Naive B cell (primary cell): ENCODE data around the gene HSD17B12. TPM values are rescaled to one million over a fixed set of nuclear protein-coding genes. Genes with fewer than 3 reads are reported as not detected.

Experiments
- ATAC-seq, 2 donors: fragments of 150-1000 bp; cut with Tn5 transposase; 2 replicates each; pipeline ENCODE4 v1.10.0; 2021; ENCODE audit warnings: low read depth in 2 of 2, mild to moderate bottlenecking in 2 of 2, moderate library complexity in 2 of 2
- DNase-seq: peaks from one replicate; pipeline ENCODE4 v3.0.0; 2022
- H3K27ac Mint-ChIP-seq, 6 donors: one replicate each; pipeline ENCODE4 v1.8.0; 2020 to 2022; ENCODE audit warnings: mild to moderate bottlenecking in 6 of 6, mixed read lengths in 6 of 6, moderate library complexity in 5 of 6, inconsistent platforms in 2 of 6
- H3K27me3 Mint-ChIP-seq, 3 donors: one replicate each; pipeline ENCODE4 v1.8.0; 2021 to 2022; ENCODE audit warnings: mixed read lengths in 3 of 3, mild to moderate bottlenecking in 1 of 3
- H3K36me3 Mint-ChIP-seq, 2 donors: one replicate each; pipeline ENCODE4 v1.8.0; 2020 to 2022; ENCODE audit warnings: mixed read lengths in 2 of 2, inconsistent platforms in 1 of 2, mild to moderate bottlenecking in 1 of 2
- H3K4me1 Mint-ChIP-seq, 3 donors: one replicate each; pipeline ENCODE4 v1.8.0; 2020 to 2022; ENCODE audit warnings: mixed read lengths in 3 of 3, inconsistent platforms in 1 of 3, mild to moderate bottlenecking in 1 of 3, moderate library complexity in 1 of 3
- H3K4me3 Mint-ChIP-seq, 8 donors: one replicate each; pipeline ENCODE4 v1.8.0; 2020 to 2022; ENCODE audit warnings: mild to moderate bottlenecking in 8 of 8, mixed read lengths in 8 of 8, moderate library complexity in 8 of 8, inconsistent platforms in 2 of 8
- H3K9me3 Mint-ChIP-seq, 7 donors: one replicate each; pipeline ENCODE4 v1.8.0; 2020 to 2022; ENCODE audit warnings: mixed read lengths in 7 of 7, mild to moderate bottlenecking in 5 of 7, inconsistent platforms in 2 of 7, moderate library complexity in 1 of 7
- polyA plus RNA-seq, 6 donors: library from polyadenylated mRNA; unstranded; fragments of 300-500 nt; fragmentation: Illumina TruSeq; gene quantifications; one replicate each; pipeline ENCODE4 v1.2.3, GENCODE V29; 2021; ENCODE audit warnings: low read depth in 6 of 6

HSD17B12 gene
- polyA plus RNA-seq, 6 donors from 2014 or later: 27.1 to 49.8 (median 40.6) TPM

GRCh38 chr11:43874738-43875137, 194.2 kb downstream of the HSD17B12 start:
- ATAC-seq: no peak
- Mint-ChIP-seq H3K27me3 (peaks cover 68 to 84% (median 79%) of the 10 kb centered on the region in 3 donors), H3K27ac (no peak overlapping the region)

GRCh38 chr11:43879789-43880639, 199.5 kb downstream of the HSD17B12 start:
- peak overlapping the region in 5 of 6 donors; percentile 49 to 79 (median 74) for H3K27ac Mint-ChIP-seq
- H3K27me3 Mint-ChIP-seq: peaks cover 31 to 40% (median 36%) of the 10 kb centered on the region in 3 donors
- H3K9me3 Mint-ChIP-seq: peaks cover 3 to 20% (median 8%) of the 10 kb centered on the region in 7 donors
- H3K36me3 Mint-ChIP-seq: peaks cover 8 to 21% of the 10 kb centered on the region in 2 donors
- peak overlapping the region; percentile 86 to 98 (median 94) for H3K4me3 Mint-ChIP-seq
- DNase-seq (no peak), ATAC-seq (peak in 1 of 2 donors; percentile 3)
- peaks cover 10 to 26% (median 20%) of the 10 kb centered on the region in 3 donors for H3K4me1 Mint-ChIP-seq

More at GRCh38 chr11:43874738-43875137, 194.2 kb downstream of the HSD17B12 start:
- peaks cover 0 to 6% of the 10 kb centered on the region in 2 donors for H3K36me3 Mint-ChIP-seq
- peaks cover 0 to 17% (median 4%) of the 10 kb centered on the region in 7 donors for H3K9me3 Mint-ChIP-seq
- no peak for DNase-seq
- no peaks in the 10 kb centered on the region for H3K4me1 Mint-ChIP-seq
- no peak overlapping the region for H3K4me3 Mint-ChIP-seq

GRCh38 chr11:43880640-43881159, 200.2 kb downstream of the HSD17B12 start, which contains the start of gene ALKBH3:
Gene ALKBH3, plus strand, starts transcription at chr11:43880831. Its CDS starts 1,822 bp downstream, at chr11:43882653.
- H3K36me3 Mint-ChIP-seq: peaks cover 13 to 22% of the 10 kb centered on the region in 2 donors
- peak; percentile 84 for DNase-seq

GRCh38 chr11:43892851-43893250, 212.3 kb downstream of the HSD17B12 start:
- Mint-ChIP-seq H3K36me3 (peaks cover 47 to 59% of the 10 kb centered on the region in 2 donors), H3K4me1 (peaks cover 2 to 7% (median 7%) of the 10 kb centered on the region in 3 donors), H3K27me3 (no peaks in the 10 kb centered on the region), H3K4me3 (no peak overlapping the region), H3K9me3 (no peaks in the 10 kb centered on the region), H3K27ac (no peak overlapping the region)
- ATAC-seq (no peak), DNase-seq (no peak)

More at GRCh38 chr11:43880640-43881159, 200.2 kb downstream of the HSD17B12 start, which contains the start of gene ALKBH3:
- H3K4me3 Mint-ChIP-seq: peak within 1 kb of the TSS; percentile 86 to 98 (median 94)
- peak; percentile 96 to 99 for ATAC-seq
- peaks cover 24 to 34% (median 33%) of the 10 kb centered on the region in 3 donors for H3K27me3 Mint-ChIP-seq
- peak within 1 kb of the TSS; percentile 74 to 92 (median 78) for H3K27ac Mint-ChIP-seq
- H3K9me3 Mint-ChIP-seq: peaks cover 3 to 19% (median 8%) of the 10 kb centered on the region in 7 donors
- H3K4me1 Mint-ChIP-seq: peaks cover 10 to 26% (median 20%) of the 10 kb centered on the region in 3 donors

GRCh38 chr11:43894546-43894945, 214.0 kb downstream of the HSD17B12 start:
- H3K27me3 Mint-ChIP-seq: no peaks in the 10 kb centered on the region
- H3K4me3 Mint-ChIP-seq: no peak overlapping the region
- no peak overlapping the region for H3K27ac Mint-ChIP-seq
- ATAC-seq (no peak), DNase-seq (no peak)
- H3K4me1 Mint-ChIP-seq: peaks cover 6 to 7% (median 7%) of the 10 kb centered on the region in 3 donors
- no peaks in the 10 kb centered on the region for H3K9me3 Mint-ChIP-seq
- peaks cover 58 to 61% of the 10 kb centered on the region in 2 donors for H3K36me3 Mint-ChIP-seq

- H3K9me3 Mint-ChIP-seq: no peaks in the 10 kb centered on the region
- peaks cover 51 to 54% of the 10 kb centered on the region in 2 donors for H3K36me3 Mint-ChIP-seq
- H3K4me1 Mint-ChIP-seq: peaks cover 0 to 4% (median 4%) of the 10 kb centered on the region in 3 donors
- ATAC-seq (no peak), DNase-seq (no peak)
- H3K27me3 Mint-ChIP-seq: no peaks in the 10 kb centered on the region
- H3K4me3 Mint-ChIP-seq: no peak overlapping the region
- no peak overlapping the region for H3K27ac Mint-ChIP-seq
These were observed 215.1 kb downstream of the HSD17B12 start for GRCh38 chr11:43895601-43896000.

GRCh38 chr11:43898574-43898973, 218.0 kb downstream of the HSD17B12 start:
- DNase-seq (no peak), ATAC-seq (no peak)
- Mint-ChIP-seq H3K9me3 (no peaks in the 10 kb centered on the region), H3K4me1 (peaks cover 0 to 6% (median 4%) of the 10 kb centered on the region in 3 donors), H3K4me3 (no peak overlapping the region), H3K27me3 (no peaks in the 10 kb centered on the region), H3K36me3 (peaks cover 53 to 64% of the 10 kb centered on the region in 2 donors), H3K27ac (no peak overlapping the region)

- Mint-ChIP-seq H3K9me3 (no peaks in the 10 kb centered on the region), H3K27me3 (no peaks in the 10 kb centered on the region)
These were observed 218.6 kb downstream of the HSD17B12 start for GRCh38 chr11:43899094-43899493.

GRCh38 chr11:43901551-43901950, 221.0 kb downstream of the HSD17B12 start:
- Mint-ChIP-seq H3K27me3 (no peaks in the 10 kb centered on the region), H3K4me3 (no peak overlapping the region), H3K4me1 (peaks cover 0 to 9% (median 0%) of the 10 kb centered on the region in 3 donors), H3K9me3 (no peaks in the 10 kb centered on the region), H3K27ac (no peak overlapping the region), H3K36me3 (peaks cover 41 to 55% of the 10 kb centered on the region in 2 donors)
- DNase-seq: no peak
- no peak for ATAC-seq

More at GRCh38 chr11:43899094-43899493, 218.6 kb downstream of the HSD17B12 start:
- no peak overlapping the region for H3K4me3 Mint-ChIP-seq
- H3K27ac Mint-ChIP-seq: no peak overlapping the region
- peaks cover 0 to 6% (median 4%) of the 10 kb centered on the region in 3 donors for H3K4me1 Mint-ChIP-seq
- DNase-seq (no peak), ATAC-seq (no peak)
- peaks cover 56 to 65% of the 10 kb centered on the region in 2 donors for H3K36me3 Mint-ChIP-seq

GRCh38 chr11:43903078-43903477, 222.5 kb downstream of the HSD17B12 start:
- DNase-seq: no peak
- no peaks in the 10 kb centered on the region for H3K27me3 Mint-ChIP-seq
- H3K4me3 Mint-ChIP-seq: no peak overlapping the region
- peaks cover 11 to 17% (median 14%) of the 10 kb centered on the region in 3 donors for H3K4me1 Mint-ChIP-seq
- no peaks in the 10 kb centered on the region for H3K9me3 Mint-ChIP-seq
- H3K27ac Mint-ChIP-seq: no peak overlapping the region
- peaks cover 49% of the 10 kb centered on the region in 2 donors for H3K36me3 Mint-ChIP-seq
- no peak for ATAC-seq

GRCh38 chr11:43903969-43904368, 223.4 kb downstream of the HSD17B12 start:
- ATAC-seq: no peak
- H3K27me3 Mint-ChIP-seq: no peaks in the 10 kb centered on the region
- H3K36me3 Mint-ChIP-seq: peaks cover 41 to 51% of the 10 kb centered on the region in 2 donors
- no peak for DNase-seq
- no peak overlapping the region for H3K4me3 Mint-ChIP-seq
- H3K27ac Mint-ChIP-seq: no peak overlapping the region
- H3K4me1 Mint-ChIP-seq: peaks cover 11 to 17% (median 15%) of the 10 kb centered on the region in 3 donors
- no peaks in the 10 kb centered on the region for H3K9me3 Mint-ChIP-seq

- Mint-ChIP-seq H3K4me3 (no peak overlapping the region), H3K4me1 (peaks cover 11 to 15% (median 13%) of the 10 kb centered on the region in 3 donors), H3K9me3 (no peaks in the 10 kb centered on the region), H3K36me3 (peaks cover 51 to 60% of the 10 kb centered on the region in 2 donors), H3K27ac (peak overlapping the region in 1 of 6 donors; percentile 28), H3K27me3 (no peaks in the 10 kb centered on the region)
- ATAC-seq: no peak
- no peak for DNase-seq
These were observed 224.4 kb downstream of the HSD17B12 start for GRCh38 chr11:43904742-43905535.

GRCh38 chr11:43905813-43906241, 225.3 kb downstream of the HSD17B12 start:
- H3K4me3 Mint-ChIP-seq: no peak overlapping the region
- peaks cover 60 to 66% of the 10 kb centered on the region in 2 donors for H3K36me3 Mint-ChIP-seq
- H3K27ac Mint-ChIP-seq: no peak overlapping the region
- H3K9me3 Mint-ChIP-seq: no peaks in the 10 kb centered on the region
- H3K4me1 Mint-ChIP-seq: peaks cover 11 to 15% (median 13%) of the 10 kb centered on the region in 3 donors
- ATAC-seq: no peak
- no peak for DNase-seq
- no peaks in the 10 kb centered on the region for H3K27me3 Mint-ChIP-seq
